H7 (cell line): ENCODE results near the gene CIAO2A. TPM values are rescaled to one million over a fixed set of nuclear protein-coding genes. Genes with fewer than 3 reads are reported as not detected.
"Not testable (repeated sequence)": the region's sequence is repeated elsewhere in the genome, so short reads cannot be mapped to it uniquely, and the experiment has no call there.

Experiments
- DNase-seq: peaks from one replicate; pipeline ENCODE4 v3.0.0; 2012
- H3K27me3 ChIP-seq: 2 replicates; pipeline ENCODE4 v1.6.0; 2011; ENCODE audit warnings: mild to moderate bottlenecking, low read length; ENCODE audit not compliant: control insufficient read depth, insufficient read depth
- H3K36me3 ChIP-seq: replicated peaks from 2 replicates; pipeline ENCODE4 v1.5.1; 2011; ENCODE audit warnings: low read length; ENCODE audit not compliant: control insufficient read depth, insufficient read depth
- H3K4me3 ChIP-seq: 2 replicates; pipeline ENCODE4 v1.5.1; 2011; ENCODE audit warnings: low read depth, mild to moderate bottlenecking, control low read depth, low read length, moderate library complexity; ENCODE audit not compliant: insufficient read depth
- total RNA-seq: library from RNA; depleted of rRNA; stranded (reverse); fragments of >200 nt; shearing (Covaris generic); gene quantifications from 2 replicates; pipeline ENCODE4 v1.2.3, GENCODE V29; 2014

CIAO2A gene
- total RNA-seq, 1 experiment from 2014 or later, result 105 TPM

DNA sequence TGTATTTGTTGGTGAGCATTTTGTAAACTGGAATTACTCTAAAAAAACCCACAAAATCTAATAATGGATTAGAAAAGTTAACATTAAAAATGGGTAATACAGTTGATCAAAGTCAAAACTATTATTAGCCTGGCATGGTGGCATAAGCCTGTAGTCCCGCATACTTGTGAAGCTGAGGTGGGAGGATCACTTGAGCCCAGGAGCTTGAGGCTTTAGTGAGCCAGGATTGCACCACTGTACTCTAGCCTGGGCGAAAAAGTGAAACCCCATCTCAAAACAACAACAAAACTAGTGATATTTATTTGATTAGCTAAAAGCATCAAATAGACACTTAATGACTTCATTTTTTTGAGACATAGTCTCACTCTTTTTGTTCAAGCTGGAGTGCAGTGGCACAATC is 5.7 kb upstream of the CIAO2A start:
- Histone ChIP-seq H3K27me3 (no peaks in the 10 kb centered on the region), H3K4me3 (no peak overlapping the region), H3K36me3 (no peaks in the 10 kb centered on the region)
- no peak for DNase-seq

- Histone ChIP-seq H3K36me3 (no peaks in the 10 kb centered on the region), H3K27me3 (no peaks in the 10 kb centered on the region), H3K4me3 (peak overlapping the region; percentile 83)
- DNase-seq, result peak; percentile 38
Observed at GRCh38 chr15:64096668-64097384, 3.2 kb upstream of the CIAO2A start.

- Histone ChIP-seq H3K36me3 (no peaks in the 10 kb centered on the region; the same call in 1 of the 2 replicates), H3K4me3 (peak within 1 kb of the TSS; percentile 83), H3K27me3 (no peaks in the 10 kb centered on the region)
- DNase-seq, result peak; percentile 96
Observed at GRCh38 chr15:64095795-64096667, 2.4 kb upstream of the CIAO2A start, which contains the start of gene SNX1. Gene SNX1, plus strand, starts transcription at chr15:64095982. Its CDS starts 32 bp downstream, at chr15:64096014.

GRCh38 chr15:64095431-64095794 is 1.8 kb upstream of the CIAO2A start:
- no peak for DNase-seq
- Histone ChIP-seq H3K27me3 (no peaks in the 10 kb centered on the region), H3K36me3 (no peaks in the 10 kb centered on the region; the same call in 1 of the 2 replicates), H3K4me3 (peak overlapping the region; percentile 83)

- Histone ChIP-seq H3K36me3 (peaks cover 2% of the 10 kb centered on the region), H3K4me3 (peak overlapping the region; percentile 75), H3K27me3 (no peaks in the 10 kb centered on the region)
- peak; percentile 72 for DNase-seq
Observed at GRCh38 chr15:64092864-64093626, 593 bp downstream of the CIAO2A start.

DNA sequence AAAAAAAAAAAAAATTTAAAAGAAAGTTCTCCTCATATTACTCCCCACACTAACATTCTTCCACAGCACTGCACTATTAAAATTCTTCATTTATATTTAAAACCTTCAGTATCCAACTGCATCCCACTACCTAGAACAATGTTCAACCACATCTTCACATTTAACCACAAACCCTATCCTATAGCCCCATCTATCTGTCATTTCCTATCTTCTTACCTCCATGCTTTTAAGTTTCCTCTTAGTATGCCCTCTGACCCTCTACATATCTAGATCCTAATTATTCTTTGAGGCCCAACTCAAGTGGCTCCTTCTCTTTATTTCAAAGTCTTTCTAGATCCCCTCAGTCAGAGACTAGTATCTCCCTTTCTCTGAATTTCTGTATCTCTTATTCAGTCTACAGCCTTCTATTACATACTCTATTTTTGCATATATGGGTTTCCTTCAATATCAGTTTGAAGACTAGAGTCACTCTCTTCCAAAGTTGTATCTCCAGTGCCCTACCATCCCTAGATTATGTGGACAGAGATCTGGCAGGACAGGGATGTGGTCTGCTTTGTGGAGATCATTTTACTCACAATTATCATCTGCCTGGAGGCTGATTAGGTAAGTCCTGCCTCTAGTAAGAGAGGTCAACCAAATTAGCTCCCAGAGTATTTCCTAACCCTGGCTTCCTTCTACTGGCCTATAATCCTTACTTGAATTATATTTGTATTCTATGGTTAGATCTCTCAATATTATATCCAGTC is 1.4 kb downstream of the CIAO2A start:
- Histone ChIP-seq H3K27me3 (no peaks in the 10 kb centered on the region), H3K4me3 (no peak overlapping the region; the same call in 1 of the 2 replicates), H3K36me3 (peaks cover 4% of the 10 kb centered on the region)
- peak; percentile 22 for DNase-seq

DNA sequence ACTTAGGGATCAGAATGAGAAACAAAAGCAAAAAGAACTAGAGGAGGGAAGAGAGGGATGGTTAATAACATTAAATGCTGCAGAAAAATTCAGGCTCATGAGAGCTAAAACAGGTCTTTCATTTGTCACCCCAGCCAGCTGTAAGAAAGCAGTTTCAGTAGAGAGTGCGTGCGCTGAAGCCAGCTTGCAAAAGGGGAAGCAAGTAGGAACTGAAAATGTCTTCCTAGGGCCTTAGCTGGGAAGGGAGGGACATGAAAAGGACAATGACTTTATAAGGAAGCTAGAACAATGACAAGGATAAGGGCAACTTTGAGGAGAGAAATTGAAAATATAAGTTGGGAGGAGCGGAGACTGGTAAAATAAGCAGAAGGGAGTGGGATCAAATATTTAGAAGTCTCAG is 3.1 kb downstream of the CIAO2A start:
- Histone ChIP-seq H3K4me3 (no peak overlapping the region), H3K36me3 (peaks cover 4% of the 10 kb centered on the region), H3K27me3 (no peaks in the 10 kb centered on the region)
- DNase-seq, result no peak

GRCh38 chr15:64089543-64090280 is 3.9 kb downstream of the CIAO2A start:
- DNase-seq, result no peak
- H3K36me3 ChIP-seq, result peaks cover 4% of the 10 kb centered on the region

DNA sequence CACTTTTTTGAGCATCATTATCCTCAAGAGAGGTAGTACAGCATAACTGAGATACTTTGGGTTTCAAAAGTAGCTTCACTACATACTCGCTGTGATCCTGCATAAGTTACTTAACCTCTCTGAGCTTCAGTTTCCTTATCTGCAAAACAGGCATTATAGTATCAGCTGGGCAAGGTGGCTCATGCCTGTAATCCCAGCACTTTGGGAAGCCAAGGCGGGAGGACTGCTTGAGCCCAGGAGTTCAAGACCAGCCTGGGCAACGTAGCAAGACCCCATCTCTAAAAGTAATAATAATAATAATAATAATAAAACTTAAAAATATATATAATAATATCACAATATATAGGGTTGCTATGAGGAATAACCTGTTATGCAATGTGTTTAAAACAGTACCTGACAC is 10.9 kb downstream of the CIAO2A start:
- Histone ChIP-seq H3K36me3 (peaks cover 3% of the 10 kb centered on the region), H3K4me3 (no peak overlapping the region), H3K27me3 (no peaks in the 10 kb centered on the region)
- DNase-seq, result no peak

More at GRCh38 chr15:64089543-64090280, 3.9 kb downstream of the CIAO2A start:
- no peaks in the 10 kb centered on the region for H3K27me3 ChIP-seq
- no peak overlapping the region for H3K4me3 ChIP-seq

DNA sequence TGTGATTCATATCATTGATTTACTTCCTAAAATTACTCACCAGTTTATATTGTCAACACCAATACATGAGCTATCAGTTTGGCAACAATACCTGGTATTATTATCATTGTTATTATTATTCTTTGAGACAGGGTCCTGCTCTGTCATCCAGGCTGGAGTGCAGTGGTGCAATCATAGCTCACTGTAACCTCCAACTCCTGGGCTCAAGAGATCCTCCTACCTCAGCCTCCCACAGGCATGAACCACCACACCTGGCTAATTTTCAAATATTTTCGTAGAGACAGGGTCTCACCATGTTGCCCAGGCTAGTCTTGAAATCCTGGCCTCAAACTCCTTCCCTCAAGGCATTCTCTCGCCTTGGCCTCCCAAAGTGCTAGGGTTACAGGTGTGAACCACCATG is 20.1 kb downstream of the CIAO2A start:
- H3K4me3 ChIP-seq, H3K27me3 ChIP-seq, DNase-seq, H3K36me3 ChIP-seq: not testable (repeated sequence)

GRCh38 chr15:64072812-64073211 is 20.8 kb downstream of the CIAO2A start:
- DNase-seq, result no peak
- Histone ChIP-seq H3K4me3 (no peak overlapping the region), H3K27me3 (no peaks in the 10 kb centered on the region), H3K36me3 (peaks cover 4% of the 10 kb centered on the region)

DNA sequence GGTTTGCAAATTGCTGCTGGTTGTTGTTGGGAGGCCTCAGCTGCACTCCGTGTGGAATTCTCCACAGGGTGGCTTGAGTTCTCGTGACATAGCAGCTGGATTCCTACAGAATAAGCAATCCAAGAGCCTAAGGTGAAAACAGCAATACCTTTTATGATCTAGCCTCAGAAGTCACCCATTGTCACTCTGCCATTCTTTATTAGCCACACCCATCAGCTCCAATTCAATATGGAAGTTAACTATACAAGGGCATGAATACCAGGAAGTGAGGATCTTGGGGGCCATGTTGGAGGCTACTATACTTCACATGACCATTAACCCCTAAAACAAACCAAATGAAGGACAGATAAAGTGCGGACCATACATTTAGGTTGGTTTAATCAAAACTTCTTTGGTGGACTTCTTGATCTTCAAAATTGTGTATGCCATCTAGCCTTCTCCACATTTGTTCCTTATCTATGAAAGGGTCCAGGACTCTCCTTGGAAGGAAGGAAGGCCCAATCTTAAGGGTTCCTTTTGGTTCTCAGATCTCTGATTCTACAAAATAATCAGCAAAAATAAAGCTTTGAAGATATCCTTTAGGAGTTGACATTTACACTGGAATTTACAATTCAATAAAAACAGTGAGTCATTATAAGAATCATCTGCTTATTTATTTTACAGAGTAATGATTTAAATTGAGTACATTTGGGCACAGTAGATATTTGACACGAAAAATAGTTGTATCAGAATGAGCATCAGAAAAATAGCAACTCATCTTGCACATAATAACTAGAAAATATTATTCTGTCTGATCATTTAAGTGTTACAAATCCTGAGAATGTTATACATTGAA is 21.5 kb downstream of the CIAO2A start:
- Histone ChIP-seq H3K36me3 (peaks cover 4% of the 10 kb centered on the region), H3K4me3 (no peak overlapping the region), H3K27me3 (no peaks in the 10 kb centered on the region)
- no peak for DNase-seq
